PC-9 (cell line): ENCODE results near the gene SUGCT.

ENCODE experiments used
- EZH2 ChIP-seq: fragments of 200-600 bp; sonication (generic); IDR thresholded peaks from 2 replicates; pipeline ENCODE4 v1.8.0; 2017; ENCODE audit warnings: antibody characterized with exemption, low read depth
- TF ChIP-seq, protein P1 (sequence below): fragments of 200-600 bp; sonication (generic); conservative IDR thresholded peaks from 2 replicates; pipeline ENCODE4 v1.6.1; 2017; ENCODE audit warnings: mixed run types, antibody characterized with exemption, mild to moderate bottlenecking, moderate library complexity

DNA sequence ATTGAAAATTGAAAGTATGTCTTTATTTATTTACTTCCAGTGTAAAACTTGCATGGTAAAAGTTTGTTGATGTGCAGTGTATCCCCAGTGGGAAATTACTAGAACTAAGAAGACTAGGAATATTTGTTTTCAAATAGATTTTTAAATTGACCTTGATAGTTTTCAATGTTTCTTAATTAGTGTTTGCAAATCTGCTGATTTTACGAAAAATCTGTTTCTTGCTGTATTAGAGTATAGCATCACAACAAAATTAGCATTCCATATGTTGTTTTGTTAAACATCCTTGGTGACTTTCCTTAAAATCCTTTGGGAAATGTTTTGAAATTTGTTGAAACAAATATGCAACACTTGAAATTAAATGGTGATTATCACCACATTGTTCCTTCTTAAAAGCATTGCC is 425.9 kb downstream of the SUGCT start:
- TF ChIP-seq, protein P1, sequence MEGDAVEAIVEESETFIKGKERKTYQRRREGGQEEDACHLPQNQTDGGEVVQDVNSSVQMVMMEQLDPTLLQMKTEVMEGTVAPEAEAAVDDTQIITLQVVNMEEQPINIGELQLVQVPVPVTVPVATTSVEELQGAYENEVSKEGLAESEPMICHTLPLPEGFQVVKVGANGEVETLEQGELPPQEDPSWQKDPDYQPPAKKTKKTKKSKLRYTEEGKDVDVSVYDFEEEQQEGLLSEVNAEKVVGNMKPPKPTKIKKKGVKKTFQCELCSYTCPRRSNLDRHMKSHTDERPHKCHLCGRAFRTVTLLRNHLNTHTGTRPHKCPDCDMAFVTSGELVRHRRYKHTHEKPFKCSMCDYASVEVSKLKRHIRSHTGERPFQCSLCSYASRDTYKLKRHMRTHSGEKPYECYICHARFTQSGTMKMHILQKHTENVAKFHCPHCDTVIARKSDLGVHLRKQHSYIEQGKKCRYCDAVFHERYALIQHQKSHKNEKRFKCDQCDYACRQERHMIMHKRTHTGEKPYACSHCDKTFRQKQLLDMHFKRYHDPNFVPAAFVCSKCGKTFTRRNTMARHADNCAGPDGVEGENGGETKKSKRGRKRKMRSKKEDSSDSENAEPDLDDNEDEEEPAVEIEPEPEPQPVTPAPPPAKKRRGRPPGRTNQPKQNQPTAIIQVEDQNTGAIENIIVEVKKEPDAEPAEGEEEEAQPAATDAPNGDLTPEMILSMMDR, result no peak
- no peak for TF ChIP-seq EZH2
